K562 (cell line): ENCODE measurements around the gene FAM177B. TPM values are rescaled to one million over a fixed set of nuclear protein-coding genes. Genes with fewer than 3 reads are reported as not detected.

Experiments used
- ATAC-seq: fragments of 200-7000 bp; cut with Tn5 transposase; 3 replicates; pipeline ENCODE4 v1.9.1; 2020; ENCODE audit warnings: moderate library complexity
- BruUV-seq: library from RNA; stranded (reverse); fragments of 400-500 nt; replicated peaks from 2 replicates; lab custom pipeline; 2021; lab: Mats Ljungman, UMichigan
- CTCF ChIA-PET: fragments of 300-600 bp; formaldehyde crosslinking; extraction: SDS; loops from one replicate; lab custom pipeline; 2021; ENCODE audit warnings: low intra/inter-chr PET ratio; lab: Yijun Ruan, JAX
- POLR2A ChIA-PET: fragments of 300-600, 350-650 bp; sonication (Branson Sonifier 250); formaldehyde crosslinking; extraction: SDS; loops from one replicate; lab custom pipeline; 2021; ENCODE audit warnings: antibody characterized with exemption, inconsistent platforms; lab: Yijun Ruan, JAX
- DNase-seq, 4 experiments: peaks; one replicate each; pipeline versions ENCODE4 v3.0.0 to v3.0.0-alpha.2; 2011 to 2018; ENCODE audit warnings: low spot score in 3 of 4, mixed read lengths in 3 of 4; ENCODE audit errors: extremely low read depth in 1 of 4
- FAIRE-seq: peaks from 2 replicates; lab custom pipeline; 2011; peaks lifted over from hg19 to GRCh38; lab: Jason Lieb, UNC
- H2AFZ ChIP-seq: 2 replicates; pipeline ENCODE4 v1.6.0; 2011; ENCODE audit warnings: low read depth, low read length, control low read depth, inconsistent platforms
- H3K27ac ChIP-seq: fragments of 200-600 bp; 3 replicates; pipeline ENCODE4 v1.8.0; 2011; ENCODE audit warnings: low read depth, mild to moderate bottlenecking, control low read depth, inconsistent platforms, low read length, moderate library complexity, mixed read lengths; ENCODE audit errors: extremely low read depth
- H3K27me3 ChIP-seq, 2 experiments: fragments of 300-600 bp in 1 of 2; 2 replicates in 1 of 2; 3 replicates in 1 of 2; pipeline versions ENCODE4 v1.6.0 to v1.8.0; 2011; ENCODE audit warnings: inconsistent platforms in 2 of 2, low read length in 2 of 2, mild to moderate bottlenecking in 1 of 2, mixed read lengths in 1 of 2, moderate library complexity in 1 of 2; ENCODE audit not compliant: control insufficient read depth in 2 of 2, insufficient read depth in 2 of 2
- H3K36me3 ChIP-seq: fragments of 300-600 bp; 3 replicates; pipeline ENCODE4 v1.8.0; 2011; ENCODE audit warnings: mild to moderate bottlenecking, low read length, inconsistent platforms; ENCODE audit not compliant: control insufficient read depth, insufficient read depth
- H3K4me1 ChIP-seq, 2 experiments: fragments of 200-600 bp in 1 of 2; replicated peaks in 1 of 2; 2 replicates in 1 of 2; 3 replicates in 1 of 2; pipeline versions ENCODE4 v1.5.1 to v1.8.0; 2011; ENCODE audit warnings: inconsistent platforms in 2 of 2, low read length in 2 of 2, mild to moderate bottlenecking in 1 of 2, mixed read lengths in 1 of 2, moderate library complexity in 1 of 2; ENCODE audit not compliant: control insufficient read depth in 2 of 2, insufficient read depth in 2 of 2
- H3K4me2 ChIP-seq: 2 replicates; pipeline ENCODE4 v1.6.1; 2011; ENCODE audit warnings: low read length, control low read depth, inconsistent platforms, mixed read lengths; ENCODE audit not compliant: insufficient read depth
- H3K4me3 ChIP-seq: fragments of 200-600 bp; sonication (generic), shearing (Covaris generic); 2 replicates; pipeline ENCODE4 v1.5.1; 2016; ENCODE audit warnings: control low read depth, inconsistent platforms
- H3K79me2 ChIP-seq: fragments of 200-600 bp; 3 replicates; pipeline ENCODE4 v1.8.0; 2011; ENCODE audit warnings: low read length, inconsistent platforms; ENCODE audit not compliant: control insufficient read depth, insufficient read depth
- H3K9ac ChIP-seq, 2 experiments: 2 replicates each; pipeline versions ENCODE4 v1.6.0 to v1.6.1; 2011; ENCODE audit warnings: low read depth in 2 of 2, low read length in 2 of 2, control low read depth in 1 of 2, inconsistent platforms in 1 of 2, mild to moderate bottlenecking in 1 of 2, mixed read lengths in 1 of 2; ENCODE audit not compliant: insufficient read depth in 1 of 2
- H3K9me1 ChIP-seq: one replicate; pipeline ENCODE4 v1.6.0; 2011; ENCODE audit warnings: inconsistent platforms, mild to moderate bottlenecking, low read length, moderate library complexity; ENCODE audit not compliant: control insufficient read depth, insufficient read depth
- H3K9me3 ChIP-seq: replicated peaks from 2 replicates; pipeline ENCODE4 v1.5.1; 2011; ENCODE audit warnings: low read depth, low read length, inconsistent platforms; ENCODE audit not compliant: control insufficient read depth, insufficient read depth
- H4K20me1 ChIP-seq: replicated peaks from 2 replicates; pipeline ENCODE4 v1.6.1; 2011; ENCODE audit warnings: low read length, inconsistent platforms, mixed read lengths; ENCODE audit not compliant: control insufficient read depth, insufficient read depth
- ARID1B ChIP-seq: fragments of 450-650 bp; IDR thresholded peaks from 2 replicates; pipeline ENCODE4 v1.6.1; 2016; ENCODE audit warnings: antibody characterized with exemption, mild to moderate bottlenecking, inconsistent platforms
- E2F4 ChIP-seq: sonication (generic); formaldehyde crosslinking; IDR thresholded peaks from 2 replicates; pipeline ENCODE4 v1.8.0; 2022; ENCODE audit warnings: mild to moderate bottlenecking, low read depth, missing genetic modification reagents
- FOXO4 ChIP-seq: fragments of 450-650 bp; formaldehyde crosslinking; IDR thresholded peaks from 2 replicates; pipeline ENCODE4 v1.4.0; 2020; ENCODE audit warnings: mild to moderate bottlenecking, moderate library complexity
- HBP1 ChIP-seq: fragments of 450-650 bp; formaldehyde crosslinking; IDR thresholded peaks from 2 replicates; pipeline ENCODE4 v1.4.0; 2022; ENCODE audit warnings: missing genetic modification characterization
- IRF1 ChIP-seq: sonication (generic); formaldehyde crosslinking; IDR thresholded peaks from 2 replicates; pipeline ENCODE4 v1.8.0; 2022; ENCODE audit warnings: missing genetic modification reagents, mild to moderate bottlenecking, borderline replicate concordance
- MAZ ChIP-seq, 2 experiments: fragments of 450-650 bp in 1 of 2; sonication (generic) in 1 of 2; formaldehyde crosslinking; IDR thresholded peaks in 1 of 2; conservative IDR thresholded peaks in 1 of 2; 2 replicates each; pipeline versions ENCODE4 v1.4.0 to v1.5.0; 2020; ENCODE audit warnings: mild to moderate bottlenecking in 1 of 2, missing genetic modification reagents in 1 of 2
- MED1 ChIP-seq: sonication (generic); formaldehyde crosslinking; IDR thresholded peaks from 2 replicates; pipeline ENCODE4 v1.8.1; 2023; ENCODE audit warnings: missing genetic modification reagents, borderline replicate concordance
- NFE2L1 ChIP-seq: fragments of 450-650 bp; IDR thresholded peaks from 2 replicates; pipeline ENCODE4 v1.6.1; 2016; ENCODE audit warnings: missing genetic modification characterization, low read depth, mild to moderate bottlenecking, missing compliant biosample characterization, moderate library complexity, borderline replicate concordance
- SAFB2 ChIP-seq: fragments of 200-400 bp; formaldehyde crosslinking; IDR thresholded peaks from 2 replicates; pipeline ENCODE4 v1.6.1; 2018; ENCODE audit warnings: borderline replicate concordance, low read length, low read depth, moderate library complexity; ENCODE audit not compliant: severe bottlenecking
- SNIP1 ChIP-seq: fragments of 450-650 bp; IDR thresholded peaks from 2 replicates; pipeline ENCODE4 v1.7.1; 2017; ENCODE audit warnings: low read depth, mild to moderate bottlenecking
- ZNF277 ChIP-seq: fragments of 250-450 bp; sonication (Bioruptor Pico); IDR thresholded peaks from 2 replicates; pipeline ENCODE4 v1.8.0; 2022; ENCODE audit warnings: inconsistent platforms, mild to moderate bottlenecking, moderate library complexity, borderline replicate concordance
- WGBS: fragments of 100-300 bp; shearing (Covaris generic); methylation state at CpG from one replicate; pipeline ENCODE4 v1.1.6; 2016; ENCODE audit warnings: low coverage, mixed read lengths; ENCODE audit not compliant: insufficient coverage; ENCODE audit errors: missing lambda C conversion rate; 5-methylcytosine and 5-hydroxymethylcytosine counted together
- in situ Hi-C: fragments of 300-500 bp; cut with MboI; formaldehyde crosslinking; loops from 4 replicates; pipeline ENCODE4 v1.15.0; 2018; ENCODE audit warnings: inconsistent platforms, mixed read lengths
- intact Hi-C: fragments of 100-400 bp; cut with micrococcal nuclease; formaldehyde crosslinking; loops from 2 replicates; pipeline ENCODE4 v1.14.2; 2022
- polyA plus RNA-seq, 8 experiments: library from polyadenylated mRNA; depleted of rRNA in 4 of 8; stranded (reverse) in 5 of 8; unstranded in 3 of 8; fragments of >200 nt; fragmentation: Nextera tagmentation in 2 of 8; fragmentation: Illumina TruSeq in 1 of 8; extraction: Ambion mirVana in 2 of 8; extraction: Trizol in 1 of 8; gene quantifications; 2 replicates each; pipeline versions ENCODE4 v1.2.1 to v1.2.3, GENCODE V29; 2011 to 2014; ENCODE audit warnings: inconsistent platforms in 1 of 8, missing spikeins in 1 of 8
- total RNA-seq, 7 experiments: library from RNA; depleted of rRNA in 6 of 7; stranded (reverse); fragments of >200 nt in 6 of 7; fragmentation: Illumina TruSeq in 2 of 7; extraction: Trizol in 2 of 7; gene quantifications; 2 replicates each; pipeline versions ENCODE4 v1.2.1 to v1.2.3, GENCODE V29; 2011 to 2021; ENCODE audit warnings: low replicate concordance in 1 of 7

Gene FAM177B
- total and polyA plus RNA-seq, 9 of the 15 experiments (the other 6 are each of a cell fraction or from before 2014, with no cell fraction given), result not detected

GRCh38 chr1:222711319-222712252 is 25.4 kb upstream of the FAM177B start:
- ATAC-seq (peak; percentile 86), FAIRE-seq (peak; percentile 91), DNase-seq (peak; percentile 83 to 94 (median 88))
- BruUV-seq, result TSS peak; percentile 73
- POLR2A ChIA-PET, result interaction anchor here (0.5 to 2.0 kb wide), 8 partner anchors 11 to 257 kb away, joined by 3 to 7 read pairs (median 4); no protein-coding TSS in a partner anchor
- Histone ChIP-seq H3K79me2 (peaks cover 72% of the 10 kb centered on the region), H3K4me1 (peaks cover 19 to 21% of the 10 kb centered on the region in 2 experiments; a peak in 4 of 5 replicates), H3K27ac (peak overlapping the region; percentile 98), H3K36me3 (peaks cover 17% of the 10 kb centered on the region; the same call in 2 of the 3 replicates), H3K4me2 (peak overlapping the region; percentile 97), H2AFZ (peak overlapping the region; percentile 91), H3K9me1 (no peaks in the 10 kb centered on the region), H3K9me3 (no peaks in the 10 kb centered on the region), H4K20me1 (peaks cover 4% of the 10 kb centered on the region; the same call in 1 of the 2 replicates), H3K9ac (peak overlapping the region; percentile 88 to 89), H3K4me3 (peak overlapping the region; percentile 71), H3K27me3 (no peaks in the 10 kb centered on the region)
- intact Hi-C loops, result loop anchor here (1.0 to 2.0 kb wide), 3 partner anchors 67 to 246 kb away; partner anchors contain the start of gene TAF1A
- under 1% methylated on average over 35 of the region's 42 CpGs for WGBS
- in situ Hi-C loops, result loop anchor here (10.0 kb wide), 1 partner anchor 247 kb away; no protein-coding TSS in a partner anchor
- CTCF ChIA-PET, result no interaction called here
- TF ChIP-seq E2F4 (no peak), SAFB2 (no peak), MED1 (CRISPR knock-in tag) (no peak), SNIP1 (no peak), ZNF277 (CRISPR knock-in tag) (no peak), FOXO4 (CRISPR knock-in tag) (no peak), NFE2L1 (no peak), HBP1 (CRISPR knock-in tag) (0 out of 2 replicates have a peak, but pooled peaks have one; percentile 19), MAZ (CRISPR knock-in tag; conservative IDR thresholded peaks at IDR 0.05 in 1 of 2, IDR thresholded peaks at IDR 0.05 in 1 of 2) (peak in 1 of 2 experiments; percentile 57; a peak in 3 of 4 replicates), ARID1B (peak; percentile 93), IRF1 (no peak)
